ENCODE measurements around the gene UBN1.
"Not testable (repeated sequence)": the region's sequence is repeated elsewhere in the genome, so short reads cannot be mapped to it uniquely, and the experiment has no call there.

UBN1 gene

GRCh38 chr16:4892361-4893102, 45.3 kb downstream of the UBN1 start:
- Histone ChIP-seq H3K27me3 (replicated peaks in 2 of 5; ENCODE audit: control insufficient read depth in 4 of 5, insufficient read depth in 5 of 5, low read length in 4 of 5) (no peaks in the 10 kb centered on the region), H3K9me3 (ENCODE audit: control extremely low read depth in 1 of 5, control insufficient read depth in 4 of 5, insufficient read depth in 2 of 5, low read depth in 1 of 5, low read length in 4 of 5) (no peaks in the 10 kb centered on the region), H3K4me3 (ENCODE audit: control insufficient read depth in 1 of 7, extremely low read depth in 1 of 7, insufficient read depth in 4 of 7, low read depth in 2 of 7, low read length in 6 of 7) (no peak overlapping the region), H3K36me3 (ENCODE audit: control insufficient read depth in 4 of 4, insufficient read depth in 4 of 4, low read length in 3 of 4) (peaks cover 0 to 2% (median under 1%) of the 10 kb centered on the region in 4 experiments), H3K4me1 (ENCODE audit: control extremely low read depth in 1 of 4, control insufficient read depth in 4 of 4, insufficient read depth in 4 of 4, low read length in 3 of 4) (no peaks in the 10 kb centered on the region), H3K27ac (ENCODE audit: insufficient read depth in 1 of 2, low read depth in 1 of 2, low read length in 2 of 2, poor library complexity in 1 of 2, severe bottlenecking in 2 of 2) (no peak overlapping the region)
- POLR2A ChIA-PET: interaction anchor here (0.6 to 1.1 kb wide), 2 partner anchors 138 to 428 kb away, joined by 3 to 4 read pairs; no protein-coding TSS in a partner anchor
- CTCF ChIA-PET: interaction anchor here (0.7 to 1.3 kb wide), 2 partner anchors 19 to 25 kb away, joined by 3 read pairs; no protein-coding TSS in a partner anchor
- WGBS (ENCODE audit: insufficient coverage): 56% methylated on average over 23 of the region's 23 CpGs
- peak in 1 of 3 donors; percentile 14 for DNase-seq

- no peak for DNase-seq
- H3K4me3 ChIP-seq (ENCODE audit: control insufficient read depth in 1 of 7, extremely low read depth in 1 of 7, insufficient read depth in 4 of 7, low read depth in 2 of 7, low read length in 6 of 7): no peak overlapping the region
- WGBS (ENCODE audit: insufficient coverage): 98% methylated on average over 23 of the region's 26 CpGs
- H3K27me3 ChIP-seq (replicated peaks in 2 of 5; ENCODE audit: control insufficient read depth in 4 of 5, insufficient read depth in 5 of 5, low read length in 4 of 5): no peaks in the 10 kb centered on the region
- POLR2A ChIA-PET: interaction anchor here (0.6 kb wide), 1 partner anchor 137 kb away, joined by 4 read pairs; no protein-coding TSS in a partner anchor
- CTCF ChIA-PET: no interaction called here
- no peaks in the 10 kb centered on the region for H3K4me1 ChIP-seq (ENCODE audit: control extremely low read depth in 1 of 4, control insufficient read depth in 4 of 4, insufficient read depth in 4 of 4, low read length in 3 of 4)
- H3K9me3 ChIP-seq (ENCODE audit: control extremely low read depth in 1 of 5, control insufficient read depth in 4 of 5, insufficient read depth in 2 of 5, low read depth in 1 of 5, low read length in 4 of 5): peaks cover 0 to under 1% (median 0%) of the 10 kb centered on the region in 5 experiments
- H3K27ac ChIP-seq (ENCODE audit: insufficient read depth in 1 of 2, low read depth in 1 of 2, low read length in 2 of 2, poor library complexity in 1 of 2, severe bottlenecking in 2 of 2): no peak overlapping the region
- no peaks in the 10 kb centered on the region for H3K36me3 ChIP-seq (ENCODE audit: control insufficient read depth in 4 of 4, insufficient read depth in 4 of 4, low read length in 3 of 4)
These were observed 46.0 kb downstream of the UBN1 start for GRCh38 chr16:4893103-4893862.

GRCh38 chr16:4894276-4895150, 47.2 kb downstream of the UBN1 start:
- ChIA-PET CTCF (no interaction called here), POLR2A (no interaction called here)
- Histone ChIP-seq H3K4me3 (ENCODE audit: control insufficient read depth in 1 of 7, extremely low read depth in 1 of 7, insufficient read depth in 4 of 7, low read depth in 2 of 7, low read length in 6 of 7) (no peak overlapping the region), H3K4me1 (ENCODE audit: control extremely low read depth in 1 of 4, control insufficient read depth in 4 of 4, insufficient read depth in 4 of 4, low read length in 3 of 4) (no peaks in the 10 kb centered on the region), H3K36me3 (ENCODE audit: control insufficient read depth in 4 of 4, insufficient read depth in 4 of 4, low read length in 3 of 4) (no peaks in the 10 kb centered on the region), H3K27ac (ENCODE audit: insufficient read depth in 1 of 2, low read depth in 1 of 2, low read length in 2 of 2, poor library complexity in 1 of 2, severe bottlenecking in 2 of 2) (no peak overlapping the region), H3K27me3 (replicated peaks in 2 of 5; ENCODE audit: control insufficient read depth in 4 of 5, insufficient read depth in 5 of 5, low read length in 4 of 5) (no peaks in the 10 kb centered on the region), H3K9me3 (ENCODE audit: control extremely low read depth in 1 of 5, control insufficient read depth in 4 of 5, insufficient read depth in 2 of 5, low read depth in 1 of 5, low read length in 4 of 5) (peaks cover 0 to 3% (median 0%) of the 10 kb centered on the region in 5 experiments)
- 97% methylated on average over 16 of the region's 22 CpGs for WGBS (ENCODE audit: insufficient coverage)
- no peak for DNase-seq

GRCh38 chr16:4895366-4895765, 48.1 kb downstream of the UBN1 start:
- H3K9me3 ChIP-seq (ENCODE audit: control extremely low read depth in 1 of 5, control insufficient read depth in 4 of 5, insufficient read depth in 2 of 5, low read depth in 1 of 5, low read length in 4 of 5): peaks cover 0 to 3% (median 0%) of the 10 kb centered on the region in 5 experiments
- H3K4me1 ChIP-seq (ENCODE audit: control extremely low read depth in 1 of 4, control insufficient read depth in 4 of 4, insufficient read depth in 4 of 4, low read length in 3 of 4): no peaks in the 10 kb centered on the region
- DNase-seq: no peak
- 94% methylated on average over 12 of the region's 13 CpGs for WGBS (ENCODE audit: insufficient coverage)
- no peaks in the 10 kb centered on the region for H3K27me3 ChIP-seq (replicated peaks in 2 of 5; ENCODE audit: control insufficient read depth in 4 of 5, insufficient read depth in 5 of 5, low read length in 4 of 5)
- no peak overlapping the region for H3K4me3 ChIP-seq (ENCODE audit: control insufficient read depth in 1 of 7, extremely low read depth in 1 of 7, insufficient read depth in 4 of 7, low read depth in 2 of 7, low read length in 6 of 7)
- ChIA-PET POLR2A (no interaction called here), CTCF (no interaction called here)
- H3K27ac ChIP-seq (ENCODE audit: insufficient read depth in 1 of 2, low read depth in 1 of 2, low read length in 2 of 2, poor library complexity in 1 of 2, severe bottlenecking in 2 of 2): no peak overlapping the region
- H3K36me3 ChIP-seq (ENCODE audit: control insufficient read depth in 4 of 4, insufficient read depth in 4 of 4, low read length in 3 of 4): no peaks in the 10 kb centered on the region

- H3K9me3 ChIP-seq (ENCODE audit: control extremely low read depth in 1 of 5, control insufficient read depth in 4 of 5, insufficient read depth in 2 of 5, low read depth in 1 of 5, low read length in 4 of 5); H3K4me3 ChIP-seq (ENCODE audit: control insufficient read depth in 1 of 7, extremely low read depth in 1 of 7, insufficient read depth in 4 of 7, low read depth in 2 of 7, low read length in 6 of 7); H3K27me3 ChIP-seq (replicated peaks in 2 of 5; ENCODE audit: control insufficient read depth in 4 of 5, insufficient read depth in 5 of 5, low read length in 4 of 5); DNase-seq; H3K27ac ChIP-seq (ENCODE audit: insufficient read depth in 1 of 2, low read depth in 1 of 2, low read length in 2 of 2, poor library complexity in 1 of 2, severe bottlenecking in 2 of 2); CTCF ChIA-PET; H3K4me1 ChIP-seq (ENCODE audit: control extremely low read depth in 1 of 4, control insufficient read depth in 4 of 4, insufficient read depth in 4 of 4, low read length in 3 of 4); H3K36me3 ChIP-seq (ENCODE audit: control insufficient read depth in 4 of 4, insufficient read depth in 4 of 4, low read length in 3 of 4): not testable (repeated sequence)
- WGBS (ENCODE audit: insufficient coverage): 100% methylated on average over 4 of the region's 9 CpGs
- POLR2A ChIA-PET: interaction anchor here (0.6 kb wide), 1 partner anchor 9 kb away, joined by 5 read pairs; no protein-coding TSS in a partner anchor
These were observed 49.5 kb downstream of the UBN1 start for GRCh38 chr16:4896761-4897160.

GRCh38 chr16:4897328-4897727, 50.0 kb downstream of the UBN1 start:
- POLR2A ChIA-PET: no interaction called here
- H3K27me3 ChIP-seq (replicated peaks in 2 of 5; ENCODE audit: control insufficient read depth in 4 of 5, insufficient read depth in 5 of 5, low read length in 4 of 5): no peaks in the 10 kb centered on the region
- no peaks in the 10 kb centered on the region for H3K36me3 ChIP-seq (ENCODE audit: control insufficient read depth in 4 of 4, insufficient read depth in 4 of 4, low read length in 3 of 4)
- H3K4me1 ChIP-seq (ENCODE audit: control extremely low read depth in 1 of 4, control insufficient read depth in 4 of 4, insufficient read depth in 4 of 4, low read length in 3 of 4): no peaks in the 10 kb centered on the region
- H3K4me3 ChIP-seq (ENCODE audit: control insufficient read depth in 1 of 7, extremely low read depth in 1 of 7, insufficient read depth in 4 of 7, low read depth in 2 of 7, low read length in 6 of 7): no peak overlapping the region
- H3K9me3 ChIP-seq (ENCODE audit: control extremely low read depth in 1 of 5, control insufficient read depth in 4 of 5, insufficient read depth in 2 of 5, low read depth in 1 of 5, low read length in 4 of 5): peaks cover 0 to 3% (median 0%) of the 10 kb centered on the region in 5 experiments
- no peak for DNase-seq
- no peak overlapping the region for H3K27ac ChIP-seq (ENCODE audit: insufficient read depth in 1 of 2, low read depth in 1 of 2, low read length in 2 of 2, poor library complexity in 1 of 2, severe bottlenecking in 2 of 2)
- WGBS (ENCODE audit: insufficient coverage): 98% methylated on average over 7 of the region's 7 CpGs
- CTCF ChIA-PET: no interaction called here

Data from common myeloid progenitor, CD34-positive (primary cell).